Tibial nerve (tissue), 4 donors: ENCODE data around the gene KIF21B. TPM values are rescaled to one million over a fixed set of nuclear protein-coding genes. Genes with fewer than 3 reads are reported as not detected.

Experiments
- DNase-seq, 2 donors: peaks; one replicate each; pipeline ENCODE4 v3.0.0-alpha.2; 2019; ENCODE audit warnings: low spot score in 2 of 2
- H3K27ac ChIP-seq, 4 donors: fragments of 200-600 bp; sonication (generic) in 3 of 4; one replicate each; pipeline ENCODE4 v1.5.1; 2017 to 2019; ENCODE audit warnings: mild to moderate bottlenecking in 1 of 4
- H3K27me3 ChIP-seq, 2 donors: fragments of 200-600 bp; sonication (generic) in 1 of 2; one replicate each; pipeline versions ENCODE4 v1.5.1 to v1.6.0; 2017 to 2019
- H3K36me3 ChIP-seq, 3 donors: fragments of 200-600 bp; sonication (generic); one replicate each; pipeline ENCODE4 v1.5.1; 2018 to 2019
- H3K4me1 ChIP-seq, 4 donors: fragments of 200-600 bp; sonication (generic) in 3 of 4; one replicate each; pipeline ENCODE4 v1.5.1; 2017 to 2019
- H3K4me3 ChIP-seq, 4 donors: fragments of 200-600 bp; sonication (generic) in 3 of 4; one replicate each; pipeline ENCODE4 v1.5.1; 2017 to 2019; ENCODE audit warnings: mild to moderate bottlenecking in 1 of 4, moderate library complexity in 1 of 4
- H3K9me3 ChIP-seq, 4 donors: fragments of 200-600 bp; sonication (generic) in 3 of 4; one replicate each; pipeline ENCODE4 v1.5.1; 2017 to 2019
- CTCF ChIP-seq, 5 experiments: fragments of 200-600 bp in 3 of 5; fragments of 450-650 bp in 2 of 5; sonication (generic) in 3 of 5; IDR thresholded peaks; one replicate each; pipeline ENCODE4 v1.5.1; 2016 to 2019; ENCODE audit warnings: antibody characterized with exemption in 5 of 5, mild to moderate bottlenecking in 3 of 5, moderate library complexity in 2 of 5
- EP300 ChIP-seq, 2 donors: sonication (generic); formaldehyde crosslinking; IDR thresholded peaks; one replicate each; pipeline ENCODE4 v1.6.1; 2017; ENCODE audit warnings: antibody characterized with exemption in 2 of 2, mild to moderate bottlenecking in 1 of 2
- POLR2A ChIP-seq, 2 donors: fragments of 450-650 bp; IDR thresholded peaks; one replicate each; pipeline ENCODE4 v1.6.1; 2017; ENCODE audit warnings: antibody characterized with exemption in 2 of 2, mild to moderate bottlenecking in 2 of 2, moderate library complexity in 2 of 2
- WGBS, 2 donors: methylation state at CpG; one replicate each; pipeline ENCODE4 v1.1.5; 2018; 5-methylcytosine and 5-hydroxymethylcytosine counted together
- total RNA-seq, 4 donors: library from RNA; depleted of rRNA; stranded (reverse); fragments of >200 nt; gene quantifications; one replicate each; pipeline ENCODE4 v1.1.0, GENCODE V29; 2016

The KIF21B gene
- total RNA-seq, 4 donors from 2014 or later: 0.84 to 3.3 (median 2.6) TPM

- Histone ChIP-seq H3K4me3 (no peak overlapping the region), H3K4me1 (no peaks in the 10 kb centered on the region), H3K27ac (no peak overlapping the region), H3K9me3 (no peaks in the 10 kb centered on the region), H3K36me3 (peaks cover 0 to 40% (median 0%) of the 10 kb centered on the region in 3 donors), H3K27me3 (no peaks in the 10 kb centered on the region)
- no peak for DNase-seq
- TF ChIP-seq CTCF (IDR thresholded peaks at IDR 0.05) (no peak), POLR2A (IDR thresholded peaks at IDR 0.05) (no peak), EP300 (IDR thresholded peaks at IDR 0.05) (no peak)
- 95% methylated on average over 1 of the region's 1 CpG for WGBS, 2 donors
Measured at GRCh38 chr1:200985481-200985880, 38.0 kb downstream of the KIF21B start.

- 85 to 91% methylated on average over 12 of the region's 12 CpGs for WGBS, 2 donors
- no peak overlapping the region for H3K4me3 ChIP-seq
- H3K36me3 ChIP-seq: peaks cover 0 to 20% (median 0%) of the 10 kb centered on the region in 3 donors
- H3K4me1 ChIP-seq: no peaks in the 10 kb centered on the region
- H3K27me3 ChIP-seq: no peaks in the 10 kb centered on the region
- H3K9me3 ChIP-seq: no peaks in the 10 kb centered on the region
- H3K27ac ChIP-seq: no peak overlapping the region
- TF ChIP-seq EP300 (IDR thresholded peaks at IDR 0.05): no peak
- no peak for TF ChIP-seq CTCF (IDR thresholded peaks at IDR 0.05)
- no peak for TF ChIP-seq POLR2A (IDR thresholded peaks at IDR 0.05)
- no peak for DNase-seq
Measured at GRCh38 chr1:200983035-200983561, 40.4 kb downstream of the KIF21B start.

- no peak for DNase-seq
- H3K4me3 ChIP-seq: no peak overlapping the region
- H3K27me3 ChIP-seq: no peaks in the 10 kb centered on the region
- no peak overlapping the region for H3K27ac ChIP-seq
- no peak for TF ChIP-seq EP300 (IDR thresholded peaks at IDR 0.05)
- TF ChIP-seq POLR2A (IDR thresholded peaks at IDR 0.05): no peak
- no peak for TF ChIP-seq CTCF (IDR thresholded peaks at IDR 0.05)
- no peaks in the 10 kb centered on the region for H3K9me3 ChIP-seq
- peaks cover 0 to 16% (median 0%) of the 10 kb centered on the region in 3 donors for H3K36me3 ChIP-seq
- no peaks in the 10 kb centered on the region for H3K4me1 ChIP-seq
- WGBS, 2 donors: 81 to 88% methylated on average over 9 to 16 of the region's 19 CpGs
Measured at GRCh38 chr1:200982071-200982945, 41.2 kb downstream of the KIF21B start.

- no peak for TF ChIP-seq CTCF (IDR thresholded peaks at IDR 0.05)
- no peak for TF ChIP-seq EP300 (IDR thresholded peaks at IDR 0.05)
- TF ChIP-seq POLR2A (IDR thresholded peaks at IDR 0.05): no peak
- Histone ChIP-seq H3K36me3 (peaks cover 0 to 9% (median 0%) of the 10 kb centered on the region in 3 donors), H3K4me3 (no peak overlapping the region), H3K27ac (no peak overlapping the region), H3K4me1 (no peaks in the 10 kb centered on the region), H3K27me3 (no peaks in the 10 kb centered on the region), H3K9me3 (no peaks in the 10 kb centered on the region)
- WGBS, 2 donors: 77 to 94% methylated on average over 3 to 4 of the region's 4 CpGs
- DNase-seq: no peak
Measured at GRCh38 chr1:200981278-200981677, 42.2 kb downstream of the KIF21B start.

GRCh38 chr1:200980873-200981272 lies 42.6 kb downstream of the KIF21B start:
- Histone ChIP-seq H3K4me3 (no peak overlapping the region), H3K27me3 (no peaks in the 10 kb centered on the region), H3K27ac (no peak overlapping the region), H3K4me1 (no peaks in the 10 kb centered on the region), H3K9me3 (no peaks in the 10 kb centered on the region), H3K36me3 (peaks cover 0 to 9% (median 0%) of the 10 kb centered on the region in 3 donors)
- no peak for TF ChIP-seq CTCF (IDR thresholded peaks at IDR 0.05)
- TF ChIP-seq EP300 (IDR thresholded peaks at IDR 0.05): no peak
- TF ChIP-seq POLR2A (IDR thresholded peaks at IDR 0.05): no peak
- WGBS, 2 donors: 92 to 95% methylated on average over 10 of the region's 10 CpGs
- DNase-seq: no peak
